HG03520 (cell line): ENCODE measurements around the gene MACROD2.

ENCODE experiments used
- ATAC-seq: cut with Tn5 transposase; IDR thresholded peaks from one replicate; pipeline ENCODE4 v1.9.1; 2021; ENCODE audit warnings: mild to moderate bottlenecking, moderate library complexity; ENCODE audit not compliant: unreplicated experiment

The MACROD2 gene

DNA sequence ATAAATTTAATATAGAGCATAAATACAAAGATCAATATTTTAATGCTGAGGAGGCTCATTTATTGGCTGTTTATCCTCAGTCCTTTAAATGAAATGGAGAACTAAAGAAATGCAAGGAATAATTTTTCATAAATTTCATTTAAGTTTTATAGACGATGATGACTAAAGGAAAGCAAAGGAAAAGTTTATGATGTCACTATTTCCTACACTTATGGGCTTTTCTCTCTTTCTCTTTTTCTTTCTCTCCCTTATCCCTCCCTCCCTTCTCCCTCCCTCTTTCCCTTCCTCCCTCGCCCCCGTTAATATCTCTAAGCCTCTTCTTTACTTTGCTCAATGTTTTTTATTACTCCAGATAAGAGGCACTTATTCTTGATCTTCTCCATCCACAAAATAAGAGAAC is 1231.8 kb downstream of the MACROD2 start:
- no peak for ATAC-seq

DNA sequence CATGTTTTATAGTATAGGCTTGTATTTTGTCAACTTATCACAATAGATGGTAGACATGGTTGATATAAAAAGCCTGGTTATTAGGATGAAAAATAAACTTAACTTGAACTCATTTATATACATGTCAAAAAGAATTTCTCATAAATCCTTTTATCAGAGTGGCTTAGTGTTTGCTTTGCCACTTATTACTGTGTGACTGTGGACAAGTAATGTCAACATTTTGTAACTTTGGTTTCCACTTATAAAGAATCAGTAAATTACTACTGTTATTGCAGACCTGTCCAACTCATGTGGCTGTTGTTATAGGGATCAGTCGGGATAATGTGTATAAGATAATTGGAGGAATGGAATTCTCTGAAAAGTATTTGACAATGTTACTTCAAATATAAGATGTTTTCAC is 1236.9 kb downstream of the MACROD2 start:
- no peak for ATAC-seq

DNA sequence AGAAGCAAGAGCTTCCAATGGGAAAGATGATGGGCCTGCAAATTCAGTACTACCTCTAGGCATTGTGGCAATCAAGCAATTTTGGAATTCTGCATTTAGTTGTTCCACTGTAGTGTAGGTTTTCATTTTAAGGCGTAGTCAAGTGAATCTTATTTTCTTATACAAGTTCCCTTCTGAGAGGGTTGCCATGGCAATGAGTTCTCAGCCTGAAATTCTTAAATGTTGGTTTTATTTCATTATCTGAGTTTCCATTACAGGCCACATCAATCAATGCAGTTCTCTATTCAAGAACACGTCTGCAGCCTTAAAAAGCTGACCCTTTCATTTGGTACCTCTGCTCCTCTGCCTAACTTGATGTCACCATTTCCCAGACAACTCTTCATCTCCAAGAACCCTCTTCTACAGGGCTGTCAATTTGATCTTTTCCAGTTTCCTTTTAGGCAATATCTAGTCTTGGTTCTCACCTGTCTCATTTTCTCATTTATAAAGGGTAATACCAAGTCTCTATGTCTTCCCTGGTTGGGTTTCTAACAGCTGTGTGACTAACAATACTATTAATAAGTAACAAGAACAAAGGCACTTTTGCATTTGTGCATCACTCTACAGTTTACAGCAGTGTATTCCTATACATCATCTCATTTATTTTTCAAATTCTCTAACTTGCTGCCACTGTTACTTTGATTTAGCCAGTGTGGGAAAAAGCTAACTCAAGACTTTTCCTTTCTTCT is 1240.3 kb downstream of the MACROD2 start:
- ATAC-seq: no peak

DNA sequence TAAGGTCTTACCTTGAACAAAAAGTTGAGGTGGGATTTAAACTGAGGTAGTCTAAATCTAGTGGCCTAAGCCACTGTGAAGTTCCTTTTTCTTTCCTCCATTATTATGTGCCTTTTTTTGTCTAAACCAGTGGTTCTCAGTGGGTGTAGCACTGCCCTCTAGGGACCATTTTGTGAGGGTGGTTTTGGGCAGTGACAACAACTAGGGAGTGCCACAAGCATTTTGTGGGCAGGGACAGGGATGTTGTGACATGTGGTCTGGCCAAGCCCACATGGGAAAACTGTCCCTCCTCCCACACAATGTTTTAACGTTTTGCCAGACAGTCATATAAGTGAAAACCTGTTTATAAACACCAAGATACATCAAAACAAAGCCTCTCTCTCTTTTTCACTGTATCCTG is 1241.5 kb downstream of the MACROD2 start:
- ATAC-seq: no peak

DNA sequence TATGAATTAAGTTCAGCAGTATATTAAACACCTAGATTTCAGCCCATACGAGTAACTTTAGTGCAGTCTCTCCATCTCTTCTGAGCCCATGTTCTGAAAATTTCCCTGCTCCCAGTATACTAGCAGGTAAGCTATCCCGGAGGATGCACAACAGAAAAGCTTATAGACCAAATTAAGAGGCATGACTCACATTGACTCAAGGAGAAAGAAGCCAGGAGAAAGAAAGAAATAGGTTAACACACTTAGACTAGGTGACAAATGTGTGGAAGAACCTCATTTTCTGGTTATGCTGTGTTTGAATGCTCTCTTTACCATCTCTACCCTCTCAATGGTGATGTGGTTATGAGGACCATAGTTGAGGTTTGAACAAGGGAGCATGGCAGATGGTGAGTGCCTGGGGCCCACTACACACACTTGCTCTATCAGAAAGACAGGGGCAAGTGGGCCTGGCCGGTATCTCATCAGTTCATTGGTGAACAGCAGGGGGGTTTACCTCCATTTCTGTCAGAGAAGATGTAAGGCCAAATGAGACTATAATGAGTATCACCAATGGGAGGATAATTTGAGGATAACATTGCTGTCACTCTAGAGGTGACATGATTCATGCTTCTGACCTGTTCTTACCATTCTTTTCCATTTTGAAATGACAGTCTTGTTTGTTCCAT is 1244.4 kb downstream of the MACROD2 start:
- no peak for ATAC-seq

DNA sequence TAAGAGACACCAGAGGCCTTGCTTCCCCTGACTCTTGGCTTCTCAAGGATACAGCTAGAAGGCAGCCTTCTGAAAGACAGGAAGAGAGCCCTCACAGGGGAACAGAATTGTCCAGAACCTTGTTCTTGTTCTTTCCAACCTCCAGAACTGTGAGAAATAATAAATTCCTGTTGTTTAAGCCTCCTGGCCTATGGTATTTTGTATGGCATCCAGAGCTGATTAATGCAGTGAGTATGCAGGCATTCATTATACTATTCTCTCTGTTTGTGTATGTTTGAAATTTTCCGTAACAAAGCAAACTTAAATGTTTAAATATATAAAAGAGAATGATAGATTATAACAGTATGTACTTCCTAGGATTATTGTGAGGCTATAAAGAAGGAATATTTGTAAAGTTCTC is 1245.5 kb downstream of the MACROD2 start:
- no peak for ATAC-seq

DNA sequence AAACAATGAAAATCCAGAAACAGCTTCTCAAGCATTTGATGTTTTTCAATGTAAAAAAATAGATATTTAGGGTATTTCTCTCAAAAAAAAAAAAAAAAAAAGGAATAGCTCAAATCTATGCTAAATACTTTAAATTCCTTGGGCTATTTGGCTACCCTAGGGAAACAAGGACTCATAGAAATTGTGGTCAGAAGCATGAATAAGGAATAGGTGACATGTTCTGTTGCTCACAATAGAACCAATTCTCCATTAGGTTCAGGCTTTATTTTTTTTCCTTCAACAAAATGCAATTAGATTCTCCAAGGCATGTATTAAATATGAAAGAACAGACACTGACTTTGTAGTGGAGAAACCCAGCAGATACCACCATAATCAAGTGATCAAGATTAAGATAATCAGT is 1246.4 kb downstream of the MACROD2 start:
- ATAC-seq: no peak

DNA sequence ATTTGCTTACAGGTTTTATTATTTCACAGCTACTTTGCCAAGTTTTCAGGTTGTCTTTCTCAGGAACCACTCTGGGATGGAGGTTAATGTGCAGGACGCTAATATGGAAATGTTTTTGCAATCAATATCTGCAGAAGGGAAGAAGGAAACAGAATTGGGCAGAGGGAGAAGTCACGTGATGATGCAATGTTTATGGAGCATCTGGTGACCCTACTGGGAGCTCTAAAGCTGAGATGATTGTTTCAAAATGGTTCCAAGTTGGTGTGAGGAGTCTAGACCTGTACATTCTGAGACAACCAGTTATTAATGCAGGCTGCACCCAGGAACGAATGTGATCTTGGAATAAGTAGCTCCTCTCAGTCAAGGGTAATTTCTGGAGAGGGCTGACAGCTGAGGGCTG is 1247.5 kb downstream of the MACROD2 start:
- ATAC-seq: no peak

DNA sequence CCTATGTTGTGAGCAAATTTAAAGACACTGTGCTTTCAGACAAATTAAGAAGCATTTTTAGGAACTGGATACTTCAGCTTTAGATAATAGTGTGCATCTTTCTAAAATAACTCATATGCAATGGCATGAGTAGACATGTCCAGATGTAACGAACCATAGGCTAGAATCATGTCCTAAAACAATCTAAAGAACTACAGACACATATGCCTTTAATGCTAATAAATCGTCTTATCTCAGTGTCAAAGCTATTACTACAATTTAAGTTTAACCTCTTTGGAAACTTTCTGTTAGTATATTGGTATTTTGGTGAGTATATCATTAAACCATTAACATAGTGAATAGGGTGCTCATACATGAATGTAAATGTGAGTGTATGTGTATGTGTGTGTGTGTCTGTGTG is 1250.6 kb downstream of the MACROD2 start:
- ATAC-seq: no peak

DNA sequence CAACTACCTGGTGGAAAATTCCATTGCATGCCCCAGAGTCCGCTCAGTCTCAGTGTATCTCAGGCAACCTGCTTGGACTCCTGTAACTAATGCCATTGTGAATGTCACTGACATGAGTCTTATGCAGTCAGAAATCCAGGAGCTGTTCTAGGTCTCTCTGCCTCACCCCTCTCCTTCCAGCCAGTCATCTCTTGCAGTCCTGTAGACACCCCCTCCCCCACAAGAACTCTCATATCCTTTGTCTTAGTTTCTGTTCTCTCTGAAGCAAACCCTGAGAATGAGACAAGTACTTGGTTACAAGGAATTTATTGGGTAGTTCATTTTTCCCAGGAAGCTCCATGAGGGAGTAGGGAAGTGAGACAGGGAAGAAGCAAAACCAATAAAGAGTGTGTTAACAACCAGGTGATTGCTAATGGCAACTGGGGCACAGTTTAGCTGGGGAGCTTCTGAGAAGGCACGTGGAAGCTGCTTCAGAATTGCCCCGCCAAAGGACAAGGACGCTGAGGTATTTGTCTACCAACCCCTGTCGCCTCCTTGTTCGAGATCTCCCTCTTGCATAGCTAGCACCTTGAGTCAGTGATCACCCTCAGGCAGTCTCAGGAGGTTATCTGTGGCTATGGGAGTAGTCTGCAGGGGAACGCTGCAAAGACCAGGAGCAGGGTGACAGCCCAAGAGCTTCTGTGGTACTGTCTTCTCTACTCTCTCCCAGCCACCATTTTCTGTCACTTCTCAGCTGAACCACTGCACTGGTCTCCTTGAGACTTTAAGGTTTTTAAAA is 1253.5 kb downstream of the MACROD2 start:
- no peak for ATAC-seq

DNA sequence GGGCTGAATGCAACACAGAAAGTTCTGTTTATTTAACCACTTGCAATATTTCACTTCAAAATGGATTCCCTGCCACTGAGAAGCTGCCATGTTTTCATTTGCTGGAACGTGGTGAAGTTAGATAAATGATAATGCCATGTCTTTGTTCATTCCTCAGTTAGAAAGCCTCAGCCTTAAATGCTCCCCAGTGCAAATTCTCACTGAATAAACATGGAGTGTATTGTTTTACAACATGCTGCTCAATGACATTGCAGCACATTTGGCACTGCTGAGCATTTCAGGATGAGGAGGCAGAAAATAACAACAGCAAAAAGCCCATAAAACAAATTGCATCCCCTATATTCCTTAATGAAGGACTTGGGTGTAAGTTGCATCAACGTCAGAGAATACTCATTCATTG is 1255.9 kb downstream of the MACROD2 start:
- ATAC-seq: no peak

DNA sequence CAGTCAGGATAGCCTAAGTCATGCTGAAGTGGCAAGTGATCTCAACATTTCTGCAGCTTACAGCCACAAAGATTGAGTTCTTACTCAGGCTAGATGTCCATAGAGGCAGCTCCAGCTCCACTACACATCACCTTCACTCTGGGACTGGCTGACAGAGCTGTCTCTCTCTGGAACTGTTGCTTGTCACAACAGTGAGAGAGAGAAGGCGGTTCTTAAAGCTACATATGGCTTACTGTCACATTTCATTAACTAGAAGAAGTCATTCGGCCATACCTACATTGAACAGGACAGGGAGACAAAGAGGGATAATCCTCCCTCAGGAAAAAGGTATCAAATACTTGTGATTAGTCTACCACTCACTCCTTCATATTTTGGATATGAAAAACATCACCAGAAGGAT is 1257.0 kb downstream of the MACROD2 start:
- no peak for ATAC-seq

DNA sequence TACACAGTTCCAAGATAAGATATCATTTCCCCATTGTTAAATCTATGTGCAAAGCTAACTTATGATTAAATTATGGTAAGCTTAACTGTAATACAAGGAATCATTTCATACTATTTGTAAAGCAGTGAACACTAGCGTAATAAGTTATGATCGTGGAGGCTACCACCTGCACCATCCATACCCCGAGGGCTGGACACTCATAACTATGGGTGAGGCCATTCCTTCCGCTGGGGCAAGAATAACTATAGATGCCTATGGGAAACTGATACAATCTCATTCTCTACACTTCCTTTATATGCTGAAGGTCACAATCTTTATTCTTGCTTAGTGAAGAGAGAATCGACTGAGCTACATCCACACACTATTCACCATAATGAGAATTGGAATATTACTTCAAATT is 1258.1 kb downstream of the MACROD2 start:
- ATAC-seq: no peak

DNA sequence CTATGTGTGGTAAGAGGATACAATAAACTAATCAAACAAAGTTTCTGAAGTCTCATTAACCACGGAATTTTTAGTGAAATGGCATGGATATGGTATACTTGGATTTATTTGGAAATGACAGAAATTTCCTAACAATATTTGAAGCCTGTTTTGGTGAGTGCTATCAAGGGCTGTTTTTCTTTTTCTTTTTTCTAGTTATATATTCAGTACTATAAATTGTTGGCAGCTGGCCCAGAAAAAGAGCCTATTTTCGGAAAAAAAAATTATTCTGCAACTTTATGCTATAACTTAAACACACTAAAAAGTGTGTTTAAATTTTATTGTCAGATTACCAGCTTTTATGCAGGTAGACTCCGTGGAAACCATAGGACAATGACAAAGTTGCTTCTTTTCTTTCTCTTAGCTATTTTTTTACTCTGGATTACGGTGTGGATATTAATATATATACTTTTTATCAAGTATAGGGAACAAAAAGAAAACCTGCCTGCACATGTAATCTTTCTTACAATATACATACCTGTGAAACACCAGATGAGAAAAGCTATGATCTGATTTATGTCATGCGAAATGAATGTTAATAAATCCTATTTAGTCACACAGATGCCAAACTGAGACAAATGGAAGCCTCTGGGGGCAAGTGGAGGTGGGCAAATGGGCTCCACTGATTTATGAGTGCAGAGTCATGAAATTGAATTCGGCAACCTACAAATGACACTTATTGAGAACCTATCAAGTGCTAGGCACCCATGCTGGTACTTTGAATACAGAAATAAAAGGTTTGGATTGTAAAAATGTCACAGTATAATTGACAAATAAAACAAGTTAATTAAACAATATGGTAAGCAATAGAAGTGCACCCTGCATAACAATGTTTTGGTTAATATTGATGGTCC is 1261.6 kb downstream of the MACROD2 start:
- ATAC-seq: no peak

DNA sequence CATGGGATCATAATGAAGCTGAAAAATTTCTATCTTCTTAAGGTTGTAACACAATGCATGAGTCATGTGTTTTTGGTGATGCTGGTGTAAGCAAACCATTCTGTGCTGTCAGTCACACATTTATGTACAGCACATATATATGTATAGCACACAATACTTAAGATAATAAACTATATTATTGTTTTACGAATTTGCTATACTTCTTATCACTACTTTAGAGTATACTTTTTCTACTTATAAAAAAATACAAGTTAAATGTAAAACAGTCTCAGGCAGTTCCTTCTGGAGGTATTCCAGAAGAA is 1262.2 kb downstream of the MACROD2 start:
- ATAC-seq: no peak

DNA sequence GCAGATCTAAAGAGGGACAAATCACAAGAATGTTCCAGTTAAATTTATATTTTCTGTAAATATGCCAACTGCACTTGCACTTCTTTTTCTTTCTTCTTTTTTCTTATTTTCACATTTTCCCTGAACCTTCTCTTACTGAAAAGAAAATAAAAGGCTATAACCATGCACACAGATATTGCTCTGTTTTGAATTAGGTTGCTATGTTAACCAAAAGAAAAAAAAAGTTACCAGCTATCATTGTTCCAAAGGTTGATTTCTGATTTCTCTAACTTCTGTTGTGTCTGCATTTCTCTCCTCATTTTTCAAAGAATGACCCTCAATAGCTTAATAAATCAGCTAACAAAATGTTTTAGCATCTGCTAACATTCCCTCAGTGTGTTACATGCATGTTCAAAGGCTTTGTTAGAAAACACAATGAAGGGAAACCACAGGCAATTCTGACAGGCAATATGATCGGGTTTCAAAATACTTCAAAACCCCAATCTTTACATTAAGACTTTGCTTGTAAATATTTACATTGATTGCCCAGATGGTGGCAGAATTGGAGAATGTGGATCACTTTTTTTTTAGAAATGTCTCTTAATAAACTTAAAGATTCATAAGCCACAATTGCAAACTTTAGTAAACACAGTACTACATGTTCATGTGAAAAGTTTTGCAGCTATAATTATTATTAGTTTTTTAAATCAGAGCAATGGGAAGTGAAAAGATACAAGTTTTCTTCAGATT is 1270.4 kb downstream of the MACROD2 start:
- no peak for ATAC-seq

DNA sequence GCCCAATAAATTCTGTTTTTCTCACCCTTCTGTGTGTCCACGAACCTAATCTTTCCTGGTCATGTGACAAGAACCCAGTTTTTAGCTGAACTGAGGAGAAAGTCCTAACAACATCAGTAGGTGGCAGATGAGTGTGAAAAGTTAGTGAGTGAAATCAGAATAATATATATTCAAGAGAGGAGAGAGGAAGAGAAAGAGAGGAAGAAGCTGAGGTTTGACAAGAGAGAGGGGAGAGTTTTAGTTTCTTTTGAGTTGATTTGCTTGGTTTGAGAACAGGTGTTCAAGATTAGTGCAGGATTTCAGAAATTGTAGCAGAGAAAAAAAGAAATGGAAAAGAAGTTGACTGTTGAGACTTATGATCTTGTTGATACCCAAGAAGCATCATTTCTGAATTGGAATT is 1272.6 kb downstream of the MACROD2 start:
- no peak for ATAC-seq

DNA sequence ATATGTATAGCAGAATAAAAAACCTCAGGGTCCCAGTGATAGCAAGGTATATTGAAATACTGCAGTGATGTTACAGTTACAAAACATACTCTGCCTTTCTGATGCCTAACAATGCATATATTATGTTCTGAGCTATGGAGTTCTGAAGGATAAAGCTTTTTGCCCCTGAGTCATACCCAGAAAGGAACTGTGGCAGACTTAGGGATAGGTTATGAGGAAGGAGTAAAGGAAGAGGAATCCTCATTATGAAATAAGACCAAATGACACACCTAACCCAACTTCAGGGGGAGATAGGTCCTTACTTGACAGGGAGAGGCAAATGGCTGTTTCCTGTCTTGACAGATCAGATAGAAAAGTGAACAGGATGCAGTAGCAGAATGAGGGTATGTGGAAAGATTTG is 1282.7 kb downstream of the MACROD2 start:
- no peak for ATAC-seq

DNA sequence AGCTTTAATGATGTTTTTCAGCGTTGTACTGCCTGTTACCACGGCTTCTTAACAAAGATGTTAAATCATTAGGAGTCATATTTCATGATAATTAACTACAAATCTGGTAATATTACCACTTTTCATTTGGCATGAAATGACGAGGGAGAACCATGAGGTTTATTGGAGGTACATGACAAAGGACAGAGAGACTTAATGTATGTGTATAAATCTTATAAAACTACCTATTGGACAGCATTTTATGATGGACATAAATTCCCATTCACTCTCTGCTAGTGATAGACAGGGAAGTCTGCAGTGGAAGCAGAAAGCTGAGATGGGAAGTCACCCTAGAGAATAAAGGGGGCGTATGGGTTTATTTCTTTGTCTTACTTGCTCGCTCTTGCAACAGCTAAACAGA is 1292.0 kb downstream of the MACROD2 start:
- no peak for ATAC-seq

DNA sequence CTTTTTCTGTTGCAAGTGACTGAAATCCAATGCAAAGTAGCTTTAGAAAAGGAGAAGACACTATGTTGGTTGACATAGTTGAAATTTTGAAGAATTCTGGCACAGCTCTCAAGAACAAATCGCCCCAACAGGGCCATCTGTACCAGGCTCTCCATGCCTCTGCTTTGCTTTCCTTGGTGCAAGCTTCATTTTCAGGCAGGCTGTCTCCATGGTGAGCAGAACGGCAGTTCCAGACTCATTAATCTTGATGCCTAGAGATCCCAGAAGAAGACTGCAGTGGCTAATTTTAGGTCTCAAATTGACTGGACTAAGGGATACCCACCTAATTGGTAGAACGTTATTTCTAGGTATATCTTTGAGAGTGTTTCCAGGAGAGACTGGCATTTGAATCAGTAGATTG is 1292.8 kb downstream of the MACROD2 start:
- ATAC-seq: no peak

DNA sequence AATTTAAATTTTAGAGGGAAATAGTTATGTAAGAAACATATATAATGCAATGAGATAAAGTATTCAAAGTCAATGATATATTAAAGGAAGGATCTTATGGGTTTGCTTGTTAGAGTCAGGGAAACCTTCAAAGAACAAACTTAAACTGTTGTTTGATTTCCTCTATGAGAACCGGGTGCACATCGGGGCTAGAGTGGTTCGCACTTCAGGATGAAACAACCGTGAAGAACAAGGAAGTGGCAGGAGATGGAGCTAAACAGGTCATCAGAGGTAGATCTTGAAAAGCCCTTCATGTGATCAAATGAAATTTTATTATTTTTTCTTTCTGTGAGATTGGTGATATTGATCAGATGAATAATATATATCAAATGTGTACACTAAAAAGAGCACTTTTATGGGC is 1294.0 kb downstream of the MACROD2 start:
- no peak for ATAC-seq
